Kidney (tissue), 14 donors: Measurements from ENCODE around the gene CYP20A1. TPM values are rescaled to one million over a fixed set of nuclear protein-coding genes. Genes with fewer than 3 reads are reported as not detected.

Source experiments
- DNase-seq, 5 donors: peaks; one replicate each; pipeline ENCODE4 v3.0.0-alpha.2; 2013 to 2020
- FAIRE-seq: peaks from 2 replicates; lab custom pipeline; 2012; peaks lifted over from hg19 to GRCh38; lab: Jason Lieb, UNC
- H3K27ac ChIP-seq, 2 donors: one replicate each; pipeline ENCODE4 v1.7.0; 2013; ENCODE audit warnings: low read depth in 2 of 2, low read length in 2 of 2, inconsistent platforms in 1 of 2
- H3K27me3 ChIP-seq: one replicate; pipeline ENCODE4 v1.7.1; 2013; ENCODE audit warnings: low read length, inconsistent platforms; ENCODE audit not compliant: control insufficient read depth, insufficient read depth
- H3K36me3 ChIP-seq, 3 donors: one replicate each; pipeline versions ENCODE4 v1.7.0 to v1.7.1; 2013; ENCODE audit warnings: low read length in 3 of 3, control low read depth in 1 of 3, inconsistent platforms in 1 of 3; ENCODE audit not compliant: insufficient read depth in 3 of 3, control insufficient read depth in 2 of 3
- H3K4me1 ChIP-seq, 3 donors: one replicate each; pipeline versions ENCODE4 v1.7.0 to v1.7.1; 2013; ENCODE audit warnings: low read length in 3 of 3, inconsistent platforms in 1 of 3, low read depth in 1 of 3; ENCODE audit not compliant: control insufficient read depth in 2 of 3, insufficient read depth in 2 of 3
- H3K4me3 ChIP-seq, 3 donors: one replicate each; pipeline versions ENCODE4 v1.7.0 to v1.8.1; 2013; ENCODE audit warnings: low read length in 3 of 3, control low read depth in 1 of 3, inconsistent platforms in 1 of 3
- H3K9ac ChIP-seq, 3 donors: one replicate each; pipeline versions ENCODE4 v1.7.0 to v1.7.1; 2013; ENCODE audit warnings: low read length in 3 of 3, control low read depth in 1 of 3, inconsistent platforms in 1 of 3
- H3K9me3 ChIP-seq, 3 donors: one replicate each; pipeline versions ENCODE4 v1.7.0 to v1.7.1; 2013; ENCODE audit warnings: low read length in 3 of 3, control low read depth in 1 of 3, inconsistent platforms in 1 of 3; ENCODE audit not compliant: control insufficient read depth in 2 of 3, insufficient read depth in 1 of 3
- intact Hi-C: fragments of 100-400 bp; cut with DNase I; formaldehyde crosslinking; loops from one replicate; pipeline ENCODE4 v1.11.1; 2022
- polyA plus RNA-seq: library from polyadenylated mRNA; stranded (reverse); fragments of 350-450 nt; fragmentation: Illumina TruSeq; extraction: RNeasy Lipid Tissue Mini Kit (QIAGEN cat#74804); gene quantifications from one replicate; pipeline ENCODE4 v1.2.3, GENCODE V29; 2014; ENCODE audit warnings: low read depth, low replicate concordance; ENCODE audit not compliant: insufficient read depth
- total RNA-seq: library from RNA; stranded (reverse); fragmentation: NEBNext Ultra II Directional; extraction: Animal tissue kit (Norgen Biotek cat#: 25700); gene quantifications from one replicate; pipeline ENCODE4 v1.2.1, GENCODE V29; 2021
- TF ChIP-seq, protein P1 (sequence below): IDR thresholded peaks from 3 replicates; pipeline ENCODE4 v1.5.1; 2012; ENCODE audit warnings: mild to moderate bottlenecking, moderate library complexity, borderline replicate concordance; ENCODE audit not compliant: insufficient read depth; ENCODE audit errors: extremely low read depth
- donor health status: control.
- donor health status: control.
- donor health status: control.
- donor health status: control.
- donor health status: control.
- donor health status: DM: yes; HTN: yes; CAD: no.
- donor health status: Normal renal cell carcinoma (clear cell type).

CYP20A1 gene
- total and polyA plus RNA-seq, 2 donors from 2014 or later: 11.6 to 41.2 TPM

GRCh38 chr2:203191961-203192360 is 46.9 kb upstream of the CYP20A1 start:
- FAIRE-seq: no peak
- H3K27me3 ChIP-seq: no peaks in the 10 kb centered on the region
- H3K9me3 ChIP-seq: no peaks in the 10 kb centered on the region
- H3K36me3 ChIP-seq: peaks cover 2 to 17% (median 7%) of the 10 kb centered on the region in 3 donors
- TF ChIP-seq, protein P1, sequence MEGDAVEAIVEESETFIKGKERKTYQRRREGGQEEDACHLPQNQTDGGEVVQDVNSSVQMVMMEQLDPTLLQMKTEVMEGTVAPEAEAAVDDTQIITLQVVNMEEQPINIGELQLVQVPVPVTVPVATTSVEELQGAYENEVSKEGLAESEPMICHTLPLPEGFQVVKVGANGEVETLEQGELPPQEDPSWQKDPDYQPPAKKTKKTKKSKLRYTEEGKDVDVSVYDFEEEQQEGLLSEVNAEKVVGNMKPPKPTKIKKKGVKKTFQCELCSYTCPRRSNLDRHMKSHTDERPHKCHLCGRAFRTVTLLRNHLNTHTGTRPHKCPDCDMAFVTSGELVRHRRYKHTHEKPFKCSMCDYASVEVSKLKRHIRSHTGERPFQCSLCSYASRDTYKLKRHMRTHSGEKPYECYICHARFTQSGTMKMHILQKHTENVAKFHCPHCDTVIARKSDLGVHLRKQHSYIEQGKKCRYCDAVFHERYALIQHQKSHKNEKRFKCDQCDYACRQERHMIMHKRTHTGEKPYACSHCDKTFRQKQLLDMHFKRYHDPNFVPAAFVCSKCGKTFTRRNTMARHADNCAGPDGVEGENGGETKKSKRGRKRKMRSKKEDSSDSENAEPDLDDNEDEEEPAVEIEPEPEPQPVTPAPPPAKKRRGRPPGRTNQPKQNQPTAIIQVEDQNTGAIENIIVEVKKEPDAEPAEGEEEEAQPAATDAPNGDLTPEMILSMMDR: no peak
- H3K4me3 ChIP-seq: no peak overlapping the region
- no peak overlapping the region for H3K9ac ChIP-seq
- intact Hi-C loops: no loop called here
- no peaks in the 10 kb centered on the region for H3K4me1 ChIP-seq
- H3K27ac ChIP-seq: no peak overlapping the region
- no peak for DNase-seq

- Histone ChIP-seq H3K9ac (no peak overlapping the region), H3K4me3 (no peak overlapping the region), H3K9me3 (no peaks in the 10 kb centered on the region), H3K27me3 (no peaks in the 10 kb centered on the region), H3K4me1 (no peaks in the 10 kb centered on the region), H3K36me3 (peaks cover 2 to 16% (median 4%) of the 10 kb centered on the region in 3 donors), H3K27ac (no peak overlapping the region)
- TF ChIP-seq, protein P1: no peak
- no peak for DNase-seq
- FAIRE-seq: no peak
- intact Hi-C loops: no loop called here
These were observed 43.3 kb upstream of the CYP20A1 start for GRCh38 chr2:203195331-203196036.

DNA sequence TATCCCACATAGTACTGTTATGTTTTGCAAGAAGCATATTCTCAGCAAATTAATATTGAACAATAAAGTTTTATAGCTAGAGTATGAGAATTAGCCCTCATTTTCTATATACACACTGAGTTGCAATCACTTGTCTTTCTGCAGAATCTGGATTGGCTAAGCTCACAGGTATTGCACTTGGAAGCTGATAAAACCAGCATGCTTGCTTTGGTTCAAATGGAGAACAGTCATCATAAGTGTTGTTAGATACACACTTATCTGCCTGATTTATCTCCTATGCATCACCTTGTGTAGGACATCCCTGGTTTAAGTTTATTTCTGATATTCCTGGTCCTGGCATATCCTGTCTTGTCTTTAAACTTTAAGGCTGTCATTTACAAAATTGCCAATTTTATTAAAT is 38.0 kb upstream of the CYP20A1 start:
- Histone ChIP-seq H3K27me3 (no peaks in the 10 kb centered on the region), H3K9ac (no peak overlapping the region), H3K4me1 (no peaks in the 10 kb centered on the region), H3K4me3 (no peak overlapping the region), H3K27ac (no peak overlapping the region), H3K9me3 (no peaks in the 10 kb centered on the region), H3K36me3 (peaks cover 2 to 14% (median 6%) of the 10 kb centered on the region in 3 donors)
- TF ChIP-seq, protein P1: no peak
- FAIRE-seq (no peak), DNase-seq (no peak)
- intact Hi-C loops: no loop called here
